T follicular helper cell (primary cell): Measurements from ENCODE around the gene TTC29.
"Not testable (repeated sequence)": the region's sequence is repeated elsewhere in the genome, so short reads cannot be mapped to it uniquely, and the experiment has no call there.

Experiments used
- DNase-seq: peaks from one replicate; pipeline ENCODE4 v3.0.0-alpha.2; 2020; ENCODE audit warnings: low read depth

Gene TTC29

DNA sequence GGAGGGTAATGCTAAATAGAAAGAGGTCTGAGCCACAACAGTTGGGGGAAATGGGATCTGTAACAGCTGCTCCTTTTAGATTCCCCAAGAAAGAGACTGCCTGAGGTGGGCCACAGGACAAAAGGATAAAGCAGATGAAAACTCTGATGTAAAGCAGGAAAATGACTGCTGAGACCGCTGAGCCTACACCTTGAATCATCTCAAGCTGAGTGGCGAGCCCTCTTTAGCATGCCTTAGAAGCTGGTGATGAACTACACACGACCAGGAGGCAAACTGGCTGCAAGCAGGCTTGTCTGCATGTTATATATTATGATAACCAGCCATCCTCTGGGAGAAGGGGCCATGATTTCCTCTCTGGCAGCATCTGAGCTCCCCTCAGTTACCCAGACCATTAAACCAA is 88.4 kb downstream of the TTC29 start:
- DNase-seq: no peak

- DNase-seq: no peak
Measured at GRCh38 chr4:146855761-146856160, 89.9 kb downstream of the TTC29 start.

DNA sequence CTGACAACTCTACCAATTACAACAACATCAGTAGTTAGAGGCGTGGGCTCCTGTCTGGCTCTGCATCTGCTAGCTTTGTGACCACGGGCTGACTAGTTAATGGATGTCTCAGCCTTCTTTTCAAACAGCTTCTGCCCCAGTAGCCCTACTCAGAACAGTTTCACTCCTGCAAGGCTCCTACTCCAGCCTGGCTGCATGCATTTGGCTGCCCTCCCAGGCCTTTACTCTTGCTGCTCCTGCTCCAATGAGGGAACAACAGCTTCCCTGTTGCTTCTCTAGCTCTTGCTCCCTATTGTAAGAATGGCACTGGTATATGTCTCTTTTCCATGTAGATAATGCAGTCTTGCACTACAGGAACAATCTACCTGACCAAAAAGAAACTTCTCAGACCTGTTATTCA is 93.3 kb downstream of the TTC29 start:
- DNase-seq: no peak

GRCh38 chr4:146847345-146847744 is 98.3 kb downstream of the TTC29 start:
- DNase-seq: no peak

DNA sequence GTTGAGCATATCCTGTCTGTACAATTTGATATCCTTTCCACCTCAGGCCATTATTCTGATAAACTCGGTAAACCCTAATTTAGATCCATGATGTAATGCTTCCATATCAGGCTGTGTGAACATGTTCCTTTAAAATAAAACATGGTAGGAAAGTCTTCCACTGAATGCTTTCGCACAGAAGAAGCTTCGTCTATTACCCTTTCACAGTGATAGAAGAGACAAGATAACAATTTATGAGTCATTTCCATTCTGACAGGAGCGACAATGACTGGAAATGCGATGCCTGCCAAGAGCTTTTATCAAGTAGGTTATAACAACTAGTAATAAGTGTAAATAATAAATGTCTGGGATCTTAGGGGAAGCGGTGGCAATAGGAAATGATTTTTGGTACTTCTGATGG is 98.8 kb downstream of the TTC29 start:
- DNase-seq: no peak

DNA sequence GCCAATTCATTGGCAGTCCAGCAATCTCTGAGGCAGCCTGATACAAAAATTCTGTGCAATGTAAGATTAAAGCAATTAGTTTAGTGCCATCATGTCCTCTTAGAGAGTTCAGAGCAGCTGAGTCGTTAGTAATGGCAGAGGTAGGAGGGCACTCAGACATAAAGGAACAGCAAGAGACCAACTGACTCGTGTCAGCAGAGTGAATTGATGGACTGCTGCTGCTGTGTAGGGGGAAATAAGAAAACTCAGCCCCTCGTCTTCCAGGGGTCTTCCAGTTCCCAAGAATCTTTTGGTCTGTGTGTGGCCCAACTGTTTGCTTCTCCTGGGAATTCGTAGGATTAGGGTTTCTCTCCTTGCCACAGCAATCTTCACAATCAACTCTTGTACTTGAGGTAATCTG is 100.9 kb downstream of the TTC29 start:
- no peak for DNase-seq

GRCh38 chr4:146842876-146843275 is 102.8 kb downstream of the TTC29 start:
- DNase-seq: no peak

DNA sequence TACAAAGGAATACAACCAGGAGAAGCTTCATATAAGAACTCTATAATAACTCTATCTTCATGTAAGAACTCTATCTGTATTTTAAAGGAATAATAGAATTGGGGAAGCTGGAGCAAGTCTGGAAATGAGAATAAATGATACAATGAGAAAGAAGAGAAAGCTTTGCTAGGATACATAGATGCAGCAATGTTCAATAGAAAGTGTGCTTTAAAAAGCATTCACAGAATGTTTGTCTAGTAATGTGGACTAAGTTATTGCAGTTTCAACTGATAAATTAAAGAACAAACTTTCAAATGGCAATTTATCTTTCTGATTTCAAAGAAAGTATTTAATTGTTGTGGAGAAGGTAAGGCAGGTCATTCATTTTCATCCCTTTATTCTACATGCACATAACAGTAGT is 104.9 kb downstream of the TTC29 start:
- DNase-seq: no peak

GRCh38 chr4:146835096-146835495 is 110.6 kb downstream of the TTC29 start:
- DNase-seq: no peak

DNA sequence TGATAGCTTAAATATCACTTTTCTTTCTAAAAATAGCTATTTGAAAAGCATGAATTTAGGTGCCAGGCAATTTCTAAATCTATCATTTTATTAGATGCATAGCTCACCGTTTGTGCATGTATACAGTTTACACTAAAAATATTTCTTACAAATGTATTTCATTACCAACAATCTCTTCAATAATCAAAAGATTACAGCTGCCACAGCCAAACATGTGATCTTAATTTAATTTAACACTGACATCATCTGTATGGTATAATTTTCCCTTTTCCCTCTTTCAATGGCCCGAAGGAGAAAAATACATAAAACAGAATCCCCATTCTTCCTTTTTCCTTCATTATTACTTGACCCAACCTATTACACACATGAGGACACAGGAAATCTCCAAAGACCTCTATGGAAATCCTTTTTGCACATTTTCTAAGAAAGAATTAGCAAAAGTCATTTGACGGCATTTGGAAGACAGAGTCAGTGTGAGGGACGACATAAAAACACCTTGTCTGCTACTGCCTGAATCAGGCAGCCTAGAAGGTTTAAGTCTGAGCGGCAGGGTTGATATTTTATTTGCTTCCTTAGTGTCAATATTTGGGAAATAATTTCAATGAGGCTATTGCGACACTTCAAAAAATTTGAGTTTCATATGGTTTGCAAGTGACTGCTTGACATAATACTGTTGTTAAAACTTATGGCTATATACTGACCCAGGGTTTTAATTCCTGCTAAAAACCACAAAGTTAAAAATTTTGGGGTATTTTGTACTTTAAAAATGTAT is 111.2 kb downstream of the TTC29 start:
- no peak for DNase-seq

GRCh38 chr4:146833530-146833929 is 112.1 kb downstream of the TTC29 start:
- DNase-seq: no peak

DNA sequence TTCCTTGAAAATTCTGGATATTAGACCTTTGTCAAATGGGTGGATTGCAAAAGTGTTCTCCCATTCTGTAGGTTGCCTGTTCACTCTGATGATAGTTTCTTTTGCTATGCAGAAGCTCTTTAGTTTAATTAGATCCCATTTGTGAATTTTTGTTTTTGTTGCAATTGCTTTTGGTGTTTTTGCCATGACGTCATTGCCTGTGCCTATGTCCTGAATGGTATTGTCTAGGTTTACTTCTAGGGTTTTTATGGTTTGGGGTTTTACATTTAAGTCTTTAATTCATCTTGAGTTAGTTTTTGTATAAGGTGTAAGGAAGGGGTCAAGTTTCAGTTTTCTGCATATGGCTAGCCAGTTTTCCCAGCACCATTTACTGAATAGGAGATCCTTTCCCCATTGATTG is 122.7 kb downstream of the TTC29 start:
- DNase-seq: not testable (repeated sequence)

- DNase-seq: no peak
Measured at GRCh38 chr4:146814750-146815149, 130.9 kb downstream of the TTC29 start.

DNA sequence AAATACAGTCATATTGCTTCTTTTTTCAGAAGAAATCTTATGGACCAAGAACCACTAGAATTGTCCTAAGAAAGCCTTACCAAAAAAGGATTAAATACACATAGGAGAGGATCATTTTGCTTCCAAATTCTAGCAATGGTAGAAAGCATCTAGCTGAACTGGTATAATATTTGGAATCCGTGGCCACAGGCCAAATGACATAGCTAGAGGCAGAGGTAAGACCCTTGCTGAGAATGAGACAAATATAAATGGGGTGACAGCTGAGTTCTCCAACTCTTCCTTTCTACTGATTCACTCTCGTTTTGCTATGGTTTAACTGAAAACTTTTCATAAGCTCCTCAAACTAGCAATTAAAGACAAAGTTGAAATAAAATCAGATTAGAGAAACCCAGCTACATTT is 150.0 kb downstream of the TTC29 start:
- no peak for DNase-seq

DNA sequence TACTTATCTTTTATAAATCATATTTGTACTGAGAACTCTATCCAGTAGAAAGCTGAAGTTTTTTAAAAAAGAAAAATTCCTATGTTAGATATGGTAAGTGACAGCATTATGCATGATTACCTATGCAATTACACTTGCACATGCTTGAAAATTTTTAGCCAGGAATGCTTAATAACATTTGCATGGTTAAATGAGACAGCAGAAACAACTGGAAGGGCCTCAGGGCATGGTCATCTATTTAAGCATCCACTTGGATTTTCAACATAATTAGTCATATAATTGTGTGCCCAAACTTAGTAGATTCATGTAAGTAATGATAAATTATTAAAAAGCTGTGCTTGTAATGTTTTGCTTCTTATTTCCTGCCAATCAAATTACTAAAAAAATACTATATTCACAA is 151.9 kb downstream of the TTC29 start:
- no peak for DNase-seq

GRCh38 chr4:146791439-146791838 is 154.2 kb downstream of the TTC29 start:
- no peak for DNase-seq

DNA sequence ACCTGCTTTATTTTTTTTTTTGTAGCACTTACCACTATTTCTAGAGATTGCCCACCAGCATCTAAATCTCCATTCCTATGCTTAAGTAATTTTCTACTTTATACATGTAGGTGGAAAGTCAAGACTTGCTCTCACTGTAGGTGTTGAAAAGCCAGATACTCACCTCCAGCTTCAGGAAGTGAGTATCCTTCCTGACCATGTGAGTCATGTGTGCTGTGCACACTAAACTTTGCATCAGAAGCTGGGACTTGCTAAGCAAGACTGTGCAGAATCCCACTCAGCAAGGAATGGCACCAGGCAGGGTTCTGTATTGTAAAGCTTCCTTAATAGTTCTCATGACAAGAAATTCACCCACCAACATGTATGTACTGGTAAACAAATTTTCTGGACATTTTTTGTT is 155.1 kb downstream of the TTC29 start:
- DNase-seq: no peak

- DNase-seq: no peak
Measured at GRCh38 chr4:146787731-146788130, 157.9 kb downstream of the TTC29 start.

DNA sequence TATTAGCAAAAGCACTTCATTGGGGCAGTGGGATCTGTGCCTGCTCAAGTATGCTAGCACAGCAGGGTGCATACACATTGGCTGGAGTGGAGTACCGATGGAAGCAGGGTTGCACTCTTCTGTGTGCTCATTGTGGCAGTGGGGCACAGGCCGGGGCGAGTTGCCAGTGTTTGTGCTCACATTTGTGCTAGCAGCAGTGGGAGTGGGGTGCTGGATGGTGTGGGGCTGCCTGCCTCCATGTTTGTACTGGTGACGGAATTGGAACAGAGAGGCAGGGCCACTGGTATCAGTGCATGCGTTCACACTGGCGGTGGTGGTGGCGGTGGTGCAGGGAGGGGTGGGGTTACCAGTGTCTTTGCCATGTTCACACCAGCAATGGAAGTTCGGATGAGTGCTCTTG is 169.0 kb downstream of the TTC29 start:
- DNase-seq: no peak

- DNase-seq: no peak
Measured at GRCh38 chr4:146763560-146763959, 182.1 kb downstream of the TTC29 start.

DNA sequence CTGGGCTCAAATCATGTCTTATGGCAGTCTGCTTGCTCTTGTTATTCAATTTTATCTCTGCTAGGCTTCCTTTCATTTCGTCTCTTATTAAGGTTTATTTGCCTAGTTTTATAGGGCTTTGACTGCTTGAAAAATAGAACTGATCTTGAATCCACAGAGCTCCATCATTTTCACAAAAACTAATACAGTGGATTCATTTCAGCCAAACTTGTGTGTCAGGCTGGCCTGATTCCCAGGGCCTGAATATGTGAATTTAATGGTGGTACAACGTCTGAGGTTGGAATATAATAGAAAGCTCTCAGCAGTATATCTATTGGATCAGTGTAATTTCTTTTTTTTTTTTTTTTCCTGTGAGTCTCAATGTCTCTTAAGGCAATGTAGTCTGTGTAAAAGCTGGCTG is 183.6 kb downstream of the TTC29 start:
- no peak for DNase-seq

DNA sequence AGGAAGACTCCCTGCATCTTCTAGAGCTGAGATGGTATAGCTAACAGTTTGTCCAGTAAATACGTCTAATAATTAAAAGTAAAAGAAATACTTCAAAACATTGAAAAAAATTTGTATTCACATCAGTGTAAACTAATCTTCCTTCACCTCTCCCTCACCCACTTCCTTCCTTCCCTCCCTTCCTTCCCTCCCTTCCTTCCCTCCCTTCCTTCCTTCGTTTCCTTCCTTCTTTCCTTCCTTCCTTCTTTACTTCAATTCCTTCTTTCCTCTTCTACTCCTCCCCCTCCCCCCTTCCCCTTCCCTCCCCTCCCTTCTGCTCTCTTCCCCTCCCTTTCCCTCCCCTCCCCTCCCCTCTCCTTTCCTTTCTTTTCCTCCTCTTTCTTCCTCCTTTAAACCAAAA is 203.2 kb downstream of the TTC29 start:
- DNase-seq: no peak

DNA sequence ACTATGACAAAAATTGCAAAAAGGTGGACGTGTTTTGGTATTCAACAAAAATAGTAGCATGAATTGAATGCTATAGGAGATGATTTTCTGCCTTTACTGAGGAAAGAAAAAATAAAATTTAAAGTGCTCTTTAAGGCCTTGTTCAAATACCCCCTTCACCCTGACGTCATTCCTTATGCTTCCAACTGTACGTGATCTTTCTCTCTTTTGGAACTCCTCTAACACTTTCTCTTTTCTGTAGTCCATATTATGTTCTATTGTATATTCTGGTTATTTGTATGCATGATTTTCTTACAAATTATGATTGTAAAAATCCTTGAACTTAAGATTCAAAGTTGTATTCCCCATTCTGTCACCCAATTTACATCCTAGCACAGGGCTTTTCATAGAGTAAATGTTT is 206.5 kb downstream of the TTC29 start:
- no peak for DNase-seq

GRCh38 chr4:146723519-146723918 is 222.1 kb downstream of the TTC29 start:
- DNase-seq: not testable (repeated sequence)
